SW480 (cell line): ENCODE data around the gene OR6K6.

ENCODE experiments used
- DNase-seq: peaks from one replicate; pipeline ENCODE4 v3.0.0-alpha.2; 2016; ENCODE audit warnings: low spot score

OR6K6 gene

GRCh38 chr1:158754420-158754819, at the start of gene OR6K6:
TSS of gene OR6K6 (plus strand) at chr1:158754720. CDS start at chr1:158754888, 168 bp downstream.
- no peak for DNase-seq

- no peak for DNase-seq
These were observed 48.4 kb upstream of the OR6K6 start for GRCh38 chr1:158706096-158706495.

GRCh38 chr1:158711098-158711497, 43.4 kb upstream of the OR6K6 start:
- no peak for DNase-seq

- no peak for DNase-seq
These were observed 39.8 kb upstream of the OR6K6 start for GRCh38 chr1:158714754-158715153.

- no peak for DNase-seq
These were observed 38.2 kb upstream of the OR6K6 start for GRCh38 chr1:158716335-158716734.

GRCh38 chr1:158717344-158717743, 37.2 kb upstream of the OR6K6 start:
- no peak for DNase-seq

GRCh38 chr1:158719664-158720063, 34.9 kb upstream of the OR6K6 start:
- no peak for DNase-seq

- DNase-seq = no peak
These were observed 33.9 kb upstream of the OR6K6 start, which contains the start of gene OR6K3 for GRCh38 chr1:158720620-158721019. TSS of gene OR6K3 (minus strand) at chr1:158720720. CDS start at chr1:158718115, 2,605 bp downstream.

- no peak for DNase-seq
These were observed 30.1 kb upstream of the OR6K6 start for GRCh38 chr1:158724442-158724841.

- no peak for DNase-seq
These were observed 25.9 kb upstream of the OR6K6 start for GRCh38 chr1:158728510-158729225.

- DNase-seq = no peak
These were observed 24.1 kb upstream of the OR6K6 start for GRCh38 chr1:158730453-158730852.

GRCh38 chr1:158731707-158732106, 22.8 kb upstream of the OR6K6 start:
- no peak for DNase-seq

- DNase-seq = no peak
These were observed 22.0 kb upstream of the OR6K6 start for GRCh38 chr1:158732524-158732923.

GRCh38 chr1:158735848-158736247, 18.7 kb upstream of the OR6K6 start:
- DNase-seq = no peak

- no peak for DNase-seq
These were observed 2.3 kb upstream of the OR6K6 start for GRCh38 chr1:158752155-158752712.

- no peak for DNase-seq
These were observed 17.7 kb downstream of the OR6K6 start, which contains the start of gene OR6N1 for GRCh38 chr1:158771950-158772866. TSS of gene OR6N1 (minus strand) at chr1:158772195. CDS start at chr1:158766682, 5,513 bp downstream.

- no peak for DNase-seq
These were observed 26.6 kb downstream of the OR6K6 start, which contains the start of gene OR6N2 for GRCh38 chr1:158781104-158781503. TSS of gene OR6N2 (minus strand) at chr1:158781204. CDS start at chr1:158777635, 3,569 bp downstream.

GRCh38 chr1:158793604-158794003, 39.1 kb downstream of the OR6K6 start:
- DNase-seq = no peak

GRCh38 chr1:158794247-158794646, 39.7 kb downstream of the OR6K6 start:
- DNase-seq = no peak

- DNase-seq = no peak
These were observed 44.0 kb downstream of the OR6K6 start for GRCh38 chr1:158798531-158798930.

GRCh38 chr1:158799689-158800088, 45.2 kb downstream of the OR6K6 start:
- no peak for DNase-seq

GRCh38 chr1:158800526-158800925, 46.0 kb downstream of the OR6K6 start:
- DNase-seq = no peak
